Tibial nerve (tissue), 3 donors: Measurements from ENCODE around the gene PNMA6A.

Experiments used
- CTCF ChIP-seq, 5 experiments: fragments of 200-600 bp in 3 of 5; fragments of 450-650 bp in 2 of 5; sonication (generic) in 3 of 5; IDR thresholded peaks; one replicate each; pipeline ENCODE4 v1.5.1; 2016 to 2019; ENCODE audit warnings: antibody characterized with exemption in 5 of 5, mild to moderate bottlenecking in 3 of 5, moderate library complexity in 2 of 5
- POLR2A ChIP-seq, 2 donors: fragments of 450-650 bp; IDR thresholded peaks; one replicate each; pipeline ENCODE4 v1.6.1; 2017; ENCODE audit warnings: antibody characterized with exemption in 2 of 2, mild to moderate bottlenecking in 2 of 2, moderate library complexity in 2 of 2

GRCh38 chrX:153075366-153075765 lies 3.1 kb downstream of the PNMA6A start:
- no peak for TF ChIP-seq CTCF (IDR thresholded peaks at IDR 0.05)
- TF ChIP-seq POLR2A (IDR thresholded peaks at IDR 0.05): no peak
